Endothelial cell of umbilical vein (primary cell): ENCODE data around the gene KRTAP6-2.

Source experiments
- POLR2A ChIP-seq: IDR thresholded peaks from 2 replicates; pipeline ENCODE4 v1.6.1; 2012; ENCODE audit warnings: low read depth, mild to moderate bottlenecking, control low read depth, low read length
- TF ChIP-seq, protein P1 (sequence below), 2 donors: IDR thresholded peaks; 1 replicate in 1 of 2; 2 replicates in 1 of 2; pipeline ENCODE4 v1.5.1; 2011; ENCODE audit warnings: low read length in 2 of 2, mild to moderate bottlenecking in 2 of 2, moderate library complexity in 2 of 2, control low read depth in 1 of 2, inconsistent platforms in 1 of 2, low read depth in 1 of 2; ENCODE audit not compliant: insufficient read depth in 1 of 2; ENCODE audit errors: extremely low read depth in 1 of 2

DNA sequence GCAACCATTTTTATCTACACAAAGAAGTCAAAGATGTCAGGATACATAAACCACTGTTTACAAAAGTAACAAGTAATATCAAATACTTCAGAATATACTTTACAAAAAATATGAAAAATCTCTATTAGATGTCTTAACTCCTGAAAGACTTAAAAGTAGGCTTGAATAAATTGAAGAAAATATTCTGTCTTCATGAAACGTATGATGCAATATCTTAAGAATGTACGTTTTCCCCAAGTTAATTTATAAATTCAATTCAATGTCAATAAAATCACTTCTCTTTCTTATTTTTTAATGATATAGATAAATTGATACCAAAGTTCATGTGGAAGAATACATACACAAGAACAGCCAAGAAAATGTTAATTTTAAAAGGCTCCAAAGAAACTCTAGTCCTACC is 43.6 kb downstream of the KRTAP6-2 start:
- TF ChIP-seq, protein P1, sequence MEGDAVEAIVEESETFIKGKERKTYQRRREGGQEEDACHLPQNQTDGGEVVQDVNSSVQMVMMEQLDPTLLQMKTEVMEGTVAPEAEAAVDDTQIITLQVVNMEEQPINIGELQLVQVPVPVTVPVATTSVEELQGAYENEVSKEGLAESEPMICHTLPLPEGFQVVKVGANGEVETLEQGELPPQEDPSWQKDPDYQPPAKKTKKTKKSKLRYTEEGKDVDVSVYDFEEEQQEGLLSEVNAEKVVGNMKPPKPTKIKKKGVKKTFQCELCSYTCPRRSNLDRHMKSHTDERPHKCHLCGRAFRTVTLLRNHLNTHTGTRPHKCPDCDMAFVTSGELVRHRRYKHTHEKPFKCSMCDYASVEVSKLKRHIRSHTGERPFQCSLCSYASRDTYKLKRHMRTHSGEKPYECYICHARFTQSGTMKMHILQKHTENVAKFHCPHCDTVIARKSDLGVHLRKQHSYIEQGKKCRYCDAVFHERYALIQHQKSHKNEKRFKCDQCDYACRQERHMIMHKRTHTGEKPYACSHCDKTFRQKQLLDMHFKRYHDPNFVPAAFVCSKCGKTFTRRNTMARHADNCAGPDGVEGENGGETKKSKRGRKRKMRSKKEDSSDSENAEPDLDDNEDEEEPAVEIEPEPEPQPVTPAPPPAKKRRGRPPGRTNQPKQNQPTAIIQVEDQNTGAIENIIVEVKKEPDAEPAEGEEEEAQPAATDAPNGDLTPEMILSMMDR (IDR thresholded peaks at IDR 0.05; ENCODE audit: extremely low read depth in 1 of 2, insufficient read depth in 1 of 2, low read depth in 1 of 2, low read length in 2 of 2) = no peak
- TF ChIP-seq POLR2A = no peak
